ENCODE data around the gene RNF123. TPM values are rescaled to one million over a fixed set of nuclear protein-coding genes. Genes with fewer than 3 reads are reported as not detected.

Gene RNF123
- total RNA-seq, 1 experiment from 2014 or later = 23.1 TPM

DNA sequence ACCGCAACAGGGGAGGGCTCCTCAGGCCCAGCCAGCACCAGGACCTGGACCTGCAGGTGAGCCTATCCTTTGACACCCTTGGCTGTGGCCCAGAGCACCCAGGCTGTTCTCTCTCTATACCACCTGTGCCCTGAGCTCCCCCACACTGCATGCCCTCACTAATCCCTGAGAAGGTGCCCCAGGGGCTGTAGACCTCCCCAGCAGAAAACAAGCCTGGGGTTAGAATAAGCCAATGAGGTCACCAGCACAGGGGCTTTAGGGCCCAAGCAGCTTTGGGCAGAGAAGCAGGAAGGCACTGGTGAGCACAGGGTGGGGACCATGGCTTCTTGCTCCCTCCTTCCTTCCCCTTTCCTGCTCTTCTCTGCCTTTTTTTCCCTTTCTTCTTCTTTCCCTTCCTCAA lies 25.5 kb upstream of the RNF123 start:
- Histone ChIP-seq H3K4me1 (ENCODE audit: control insufficient read depth, insufficient read depth, low read length) (no peaks in the 10 kb centered on the region; the same call in 1 of the 2 replicates), H3K27me3 (ENCODE audit: control insufficient read depth, insufficient read depth, low read length) (no peaks in the 10 kb centered on the region), H3K27ac (ENCODE audit: low read length) (no peak overlapping the region), H3K9me3 (ENCODE audit: control insufficient read depth, insufficient read depth, low read depth, low read length) (no peaks in the 10 kb centered on the region), H3K4me3 (ENCODE audit: low read depth in 2 of 2, low read length in 2 of 2) (no peak overlapping the region), H3K36me3 (ENCODE audit: control insufficient read depth, insufficient read depth, low read length) (no peaks in the 10 kb centered on the region)
- ChIA-PET POLR2A (no interaction called here), CTCF (no interaction called here)
- intact Hi-C loops (cut with micrococcal nuclease; ENCODE audit: unreplicated experiment) (no loop called here), in situ Hi-C loops (cut with HindIII; ENCODE audit: low pct_unique_long_range_greater_than_20kb, low sequenced_read_pairs) (no loop called here)
- TF ChIP-seq, protein P1, sequence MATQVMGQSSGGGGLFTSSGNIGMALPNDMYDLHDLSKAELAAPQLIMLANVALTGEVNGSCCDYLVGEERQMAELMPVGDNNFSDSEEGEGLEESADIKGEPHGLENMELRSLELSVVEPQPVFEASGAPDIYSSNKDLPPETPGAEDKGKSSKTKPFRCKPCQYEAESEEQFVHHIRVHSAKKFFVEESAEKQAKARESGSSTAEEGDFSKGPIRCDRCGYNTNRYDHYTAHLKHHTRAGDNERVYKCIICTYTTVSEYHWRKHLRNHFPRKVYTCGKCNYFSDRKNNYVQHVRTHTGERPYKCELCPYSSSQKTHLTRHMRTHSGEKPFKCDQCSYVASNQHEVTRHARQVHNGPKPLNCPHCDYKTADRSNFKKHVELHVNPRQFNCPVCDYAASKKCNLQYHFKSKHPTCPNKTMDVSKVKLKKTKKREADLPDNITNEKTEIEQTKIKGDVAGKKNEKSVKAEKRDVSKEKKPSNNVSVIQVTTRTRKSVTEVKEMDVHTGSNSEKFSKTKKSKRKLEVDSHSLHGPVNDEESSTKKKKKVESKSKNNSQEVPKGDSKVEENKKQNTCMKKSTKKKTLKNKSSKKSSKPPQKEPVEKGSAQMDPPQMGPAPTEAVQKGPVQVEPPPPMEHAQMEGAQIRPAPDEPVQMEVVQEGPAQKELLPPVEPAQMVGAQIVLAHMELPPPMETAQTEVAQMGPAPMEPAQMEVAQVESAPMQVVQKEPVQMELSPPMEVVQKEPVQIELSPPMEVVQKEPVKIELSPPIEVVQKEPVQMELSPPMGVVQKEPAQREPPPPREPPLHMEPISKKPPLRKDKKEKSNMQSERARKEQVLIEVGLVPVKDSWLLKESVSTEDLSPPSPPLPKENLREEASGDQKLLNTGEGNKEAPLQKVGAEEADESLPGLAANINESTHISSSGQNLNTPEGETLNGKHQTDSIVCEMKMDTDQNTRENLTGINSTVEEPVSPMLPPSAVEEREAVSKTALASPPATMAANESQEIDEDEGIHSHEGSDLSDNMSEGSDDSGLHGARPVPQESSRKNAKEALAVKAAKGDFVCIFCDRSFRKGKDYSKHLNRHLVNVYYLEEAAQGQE (IDR thresholded peaks at IDR 0.05; ENCODE audit: insufficient read depth in 1 of 2, low read depth in 2 of 2, low read length in 1 of 2) = no peak
- TF ChIP-seq TCF7L2 (IDR thresholded peaks at IDR 0.05; ENCODE audit: low read depth, low read length) (no peak), POLR2AphosphoS5 (IDR thresholded peaks at IDR 0.05; ENCODE audit: low read depth, low read length) (no peak)
- TF ChIP-seq, protein P2, sequence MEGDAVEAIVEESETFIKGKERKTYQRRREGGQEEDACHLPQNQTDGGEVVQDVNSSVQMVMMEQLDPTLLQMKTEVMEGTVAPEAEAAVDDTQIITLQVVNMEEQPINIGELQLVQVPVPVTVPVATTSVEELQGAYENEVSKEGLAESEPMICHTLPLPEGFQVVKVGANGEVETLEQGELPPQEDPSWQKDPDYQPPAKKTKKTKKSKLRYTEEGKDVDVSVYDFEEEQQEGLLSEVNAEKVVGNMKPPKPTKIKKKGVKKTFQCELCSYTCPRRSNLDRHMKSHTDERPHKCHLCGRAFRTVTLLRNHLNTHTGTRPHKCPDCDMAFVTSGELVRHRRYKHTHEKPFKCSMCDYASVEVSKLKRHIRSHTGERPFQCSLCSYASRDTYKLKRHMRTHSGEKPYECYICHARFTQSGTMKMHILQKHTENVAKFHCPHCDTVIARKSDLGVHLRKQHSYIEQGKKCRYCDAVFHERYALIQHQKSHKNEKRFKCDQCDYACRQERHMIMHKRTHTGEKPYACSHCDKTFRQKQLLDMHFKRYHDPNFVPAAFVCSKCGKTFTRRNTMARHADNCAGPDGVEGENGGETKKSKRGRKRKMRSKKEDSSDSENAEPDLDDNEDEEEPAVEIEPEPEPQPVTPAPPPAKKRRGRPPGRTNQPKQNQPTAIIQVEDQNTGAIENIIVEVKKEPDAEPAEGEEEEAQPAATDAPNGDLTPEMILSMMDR (IDR thresholded peaks at IDR 0.05) = no peak
- no TSS peak for BruUV-seq (replicated peaks)
- no peak for ATAC-seq
- DNase-seq (ENCODE audit: low read depth, low spot score) = no peak

DNA sequence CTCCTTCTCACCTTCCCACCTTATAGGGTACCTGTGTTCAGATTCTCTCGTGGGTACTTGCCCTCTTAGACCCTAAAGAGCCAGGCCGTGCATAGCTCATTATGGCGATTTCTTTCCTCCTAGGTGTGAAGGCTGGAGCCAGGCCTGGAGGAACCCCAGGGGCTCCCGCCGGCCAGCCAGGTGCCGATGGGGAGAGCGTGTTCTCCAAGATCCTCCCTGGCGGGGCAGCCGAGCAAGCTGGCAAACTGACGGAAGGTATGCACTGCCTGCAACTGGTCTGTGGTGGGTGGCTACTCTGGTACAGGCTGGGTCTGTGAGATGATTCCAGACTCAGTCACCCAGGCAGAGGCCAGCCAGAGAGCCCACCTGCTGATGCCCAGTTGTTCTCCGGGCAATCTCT lies 25.1 kb upstream of the RNF123 start:
- CTCF ChIA-PET = no interaction called here
- Histone ChIP-seq H3K27me3 (ENCODE audit: control insufficient read depth, insufficient read depth, low read length) (no peaks in the 10 kb centered on the region), H3K9me3 (ENCODE audit: control insufficient read depth, insufficient read depth, low read depth, low read length) (no peaks in the 10 kb centered on the region), H3K4me3 (ENCODE audit: low read depth in 2 of 2, low read length in 2 of 2) (no peak overlapping the region), H3K36me3 (ENCODE audit: control insufficient read depth, insufficient read depth, low read length) (no peaks in the 10 kb centered on the region), H3K4me1 (ENCODE audit: control insufficient read depth, insufficient read depth, low read length) (peaks cover 4% of the 10 kb centered on the region; the same call in 1 of the 2 replicates), H3K27ac (ENCODE audit: low read length) (no peak overlapping the region)
- ATAC-seq = no peak
- in situ Hi-C loops (cut with HindIII; ENCODE audit: low pct_unique_long_range_greater_than_20kb, low sequenced_read_pairs) = no loop called here
- TF ChIP-seq, protein P2 (IDR thresholded peaks at IDR 0.05) = no peak
- POLR2A ChIA-PET = interaction anchor here (0.6 kb wide), 1 partner anchor 69 kb away, joined by 7 read pairs; no protein-coding TSS in a partner anchor
- intact Hi-C loops (cut with micrococcal nuclease; ENCODE audit: unreplicated experiment) = no loop called here
- no peak for DNase-seq (ENCODE audit: low read depth, low spot score)
- BruUV-seq (replicated peaks) = no TSS peak

Measured in Panc1 (cell line).